ENCODE results near the gene ESPL1.
"Not testable (repeated sequence)": the region's sequence is repeated elsewhere in the genome, so short reads cannot be mapped to it uniquely, and the experiment has no call there.

ESPL1 gene

GRCh38 chr12:53258541-53259539 lies 9.3 kb upstream of the ESPL1 start:
- no peak for DNase-seq (ENCODE audit: low spot score)

DNA sequence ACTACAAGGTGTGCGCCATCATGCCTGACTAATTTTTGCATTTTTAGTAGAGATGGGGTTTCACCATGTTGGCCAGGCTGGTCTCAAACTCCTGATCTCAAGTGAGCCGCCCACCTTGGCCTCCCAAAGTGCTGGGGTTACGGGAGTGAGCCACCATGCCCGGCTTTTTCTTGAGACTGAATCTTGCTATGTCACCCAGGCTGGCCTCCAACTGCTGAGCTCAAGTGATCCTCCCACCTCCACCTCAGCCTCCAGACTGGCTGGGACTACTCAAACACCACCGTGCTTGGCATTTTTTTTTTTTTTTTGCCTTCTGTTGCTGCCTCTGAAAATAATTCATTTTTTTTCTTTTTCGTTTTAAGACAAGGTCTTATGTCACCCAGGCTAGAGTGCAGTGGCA lies 8.2 kb upstream of the ESPL1 start:
- no peak for DNase-seq (ENCODE audit: low spot score)

DNA sequence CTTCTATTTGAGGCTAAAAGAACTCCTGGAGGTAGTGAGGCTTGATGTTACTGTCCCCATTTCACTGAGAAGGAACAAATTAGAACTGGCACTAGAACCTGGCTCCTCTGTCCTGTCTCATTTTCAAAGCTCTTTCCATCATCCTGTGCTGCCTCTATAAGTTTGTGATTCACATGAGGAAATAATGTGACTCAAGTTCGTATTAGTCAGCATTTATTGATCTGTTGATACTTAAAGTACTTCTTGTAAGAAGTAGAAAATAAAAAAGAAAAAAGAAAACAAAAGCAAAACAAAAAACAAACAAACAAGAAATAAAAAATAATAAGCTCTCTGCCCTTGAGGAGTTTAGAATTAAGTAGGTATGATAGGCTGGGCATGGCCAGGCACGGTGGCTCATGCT lies 2.3 kb upstream of the ESPL1 start:
- no peak for DNase-seq (ENCODE audit: low spot score)

GRCh38 chr12:53267306-53267998 lies 647 bp upstream of the ESPL1 start:
- DNase-seq (ENCODE audit: low spot score) = no peak

GRCh38 chr12:53268630-53269562 lies 797 bp downstream of the ESPL1 start:
- no peak for DNase-seq (ENCODE audit: low spot score)

- no peak for DNase-seq (ENCODE audit: low spot score)
Observed at GRCh38 chr12:53274445-53274844, 6.3 kb downstream of the ESPL1 start.

DNA sequence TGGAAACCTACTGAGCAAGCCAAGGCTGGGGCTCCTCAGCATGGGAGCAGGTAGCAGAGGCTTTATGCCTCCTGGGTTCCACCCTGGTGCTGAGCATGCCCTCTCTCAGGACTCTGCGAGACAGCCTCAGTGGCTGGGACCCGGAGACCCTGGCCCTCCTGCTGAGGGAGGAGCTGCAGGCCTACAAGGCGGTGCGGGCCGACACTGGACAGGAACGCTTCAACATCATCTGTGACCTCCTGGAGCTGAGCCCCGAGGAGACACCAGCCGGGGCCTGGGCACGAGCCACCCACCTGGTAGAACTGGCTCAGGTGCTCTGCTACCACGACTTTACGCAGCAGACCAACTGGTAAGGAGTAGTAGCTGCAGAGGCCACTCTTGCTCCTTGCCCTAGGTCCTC lies 8.4 kb downstream of the ESPL1 start:
- no peak for DNase-seq (ENCODE audit: low spot score)

DNA sequence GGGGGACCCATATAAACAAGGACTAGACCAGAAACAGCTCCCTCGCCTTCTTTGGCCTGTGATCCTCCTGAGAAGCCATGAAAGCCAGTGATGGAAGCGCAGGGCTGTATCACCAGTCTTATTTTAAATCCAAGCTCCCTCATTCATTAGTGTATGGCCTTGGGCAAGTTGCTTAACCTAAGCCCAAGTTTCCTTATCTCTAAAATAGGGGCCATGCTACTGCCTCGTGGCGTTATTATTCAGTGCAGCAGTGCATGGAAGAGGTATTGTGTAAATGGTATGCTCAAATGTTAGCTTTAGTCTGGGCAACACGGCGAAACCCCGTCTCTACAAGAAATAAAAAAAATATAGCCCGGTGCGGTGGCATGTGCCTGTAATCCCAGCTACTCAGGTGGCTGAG lies 9.9 kb downstream of the ESPL1 start:
- DNase-seq (ENCODE audit: low spot score) = no peak

DNA sequence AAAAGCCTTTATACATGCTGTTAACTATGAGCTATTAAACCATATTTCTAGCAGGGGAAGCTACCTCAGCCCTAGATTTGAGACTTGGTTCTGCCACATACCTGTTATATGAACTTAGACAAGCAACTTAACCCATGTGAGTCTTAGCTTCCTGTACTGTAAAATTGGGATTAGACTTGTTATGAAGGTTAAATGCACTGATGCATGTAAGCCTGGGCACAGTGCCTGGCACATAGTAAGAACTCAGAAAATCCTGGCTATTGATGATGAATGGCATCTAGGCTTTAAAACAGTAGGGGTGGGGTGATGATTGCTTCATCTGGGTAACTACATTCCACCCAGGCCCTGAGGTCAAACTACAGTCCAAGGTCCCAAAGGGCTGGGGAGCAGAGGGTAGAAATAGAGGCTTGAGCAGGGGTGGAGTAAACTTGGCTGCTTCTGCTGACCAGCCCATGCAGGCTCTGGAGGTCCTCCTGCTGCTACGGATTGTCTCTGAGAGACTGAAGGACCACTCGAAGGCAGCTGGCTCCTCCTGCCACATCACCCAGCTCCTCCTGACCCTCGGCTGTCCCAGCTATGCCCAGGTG lies 11.3 kb downstream of the ESPL1 start:
- DNase-seq (ENCODE audit: low spot score) = no peak

GRCh38 chr12:53279888-53280498 lies 11.9 kb downstream of the ESPL1 start:
- no peak for DNase-seq (ENCODE audit: low spot score)

DNA sequence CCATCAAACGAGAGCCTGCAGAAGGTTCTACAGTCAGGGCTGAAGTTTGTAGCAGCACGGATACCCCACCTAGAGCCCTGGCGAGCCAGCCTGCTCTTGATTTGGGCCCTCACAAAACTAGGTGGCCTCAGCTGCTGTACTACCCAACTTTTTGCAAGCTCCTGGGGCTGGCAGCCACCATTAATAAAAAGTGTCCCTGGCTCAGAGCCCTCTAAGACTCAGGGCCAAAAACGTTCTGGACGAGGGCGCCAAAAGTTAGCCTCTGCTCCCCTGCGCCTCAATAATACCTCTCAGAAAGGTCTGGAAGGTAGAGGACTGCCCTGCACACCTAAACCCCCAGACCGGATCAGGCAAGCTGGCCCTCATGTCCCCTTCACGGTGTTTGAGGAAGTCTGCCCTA lies 18.3 kb downstream of the ESPL1 start:
- no peak for DNase-seq (ENCODE audit: low spot score)

DNA sequence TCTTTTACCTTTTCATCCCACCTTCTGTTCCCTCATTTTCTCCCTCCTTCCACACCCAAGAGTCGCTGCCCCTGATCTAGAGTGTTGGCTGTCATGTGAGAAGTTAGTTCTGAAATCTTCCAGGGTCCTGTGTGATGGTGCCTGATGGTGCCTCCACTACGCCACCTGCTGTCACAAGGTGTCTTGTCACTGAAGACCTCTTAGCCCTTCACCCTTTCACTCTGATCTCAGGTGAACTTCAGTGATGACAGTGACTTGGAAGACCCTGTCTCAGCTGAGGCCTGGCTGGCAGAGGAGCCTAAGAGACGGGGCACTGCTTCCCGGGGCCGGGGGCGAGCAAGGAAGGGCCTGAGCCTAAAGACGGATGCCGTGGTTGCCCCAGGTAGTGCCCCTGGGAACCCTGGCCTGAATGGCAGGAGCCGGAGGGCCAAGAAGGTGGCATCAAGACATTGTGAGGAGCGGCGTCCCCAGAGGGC lies 19.7 kb downstream of the ESPL1 start:
- peak; percentile 48 for DNase-seq (ENCODE audit: low spot score)

DNA sequence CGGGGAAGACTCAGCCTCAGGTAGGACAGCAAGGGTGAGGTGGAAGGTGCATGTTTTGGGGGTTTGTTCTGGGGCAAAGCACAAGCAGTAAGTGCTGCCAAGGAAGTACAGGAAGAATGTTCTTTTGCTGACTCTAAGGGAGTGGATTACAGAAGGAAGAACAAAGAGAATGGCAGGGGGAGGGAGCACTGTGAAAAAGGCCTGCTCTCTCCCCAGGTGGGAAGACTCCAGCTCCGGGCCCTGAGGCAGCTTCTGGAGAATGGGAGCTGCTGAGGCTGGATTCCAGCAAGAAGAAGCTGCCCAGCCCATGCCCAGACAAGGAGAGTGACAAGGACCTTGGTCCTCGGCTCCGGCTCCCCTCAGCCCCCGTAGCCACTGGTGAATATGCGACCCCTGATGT lies 20.2 kb downstream of the ESPL1 start:
- no peak for DNase-seq (ENCODE audit: low spot score)

- DNase-seq (ENCODE audit: low spot score) = no peak
Observed at GRCh38 chr12:53289891-53290290, 21.8 kb downstream of the ESPL1 start.

DNA sequence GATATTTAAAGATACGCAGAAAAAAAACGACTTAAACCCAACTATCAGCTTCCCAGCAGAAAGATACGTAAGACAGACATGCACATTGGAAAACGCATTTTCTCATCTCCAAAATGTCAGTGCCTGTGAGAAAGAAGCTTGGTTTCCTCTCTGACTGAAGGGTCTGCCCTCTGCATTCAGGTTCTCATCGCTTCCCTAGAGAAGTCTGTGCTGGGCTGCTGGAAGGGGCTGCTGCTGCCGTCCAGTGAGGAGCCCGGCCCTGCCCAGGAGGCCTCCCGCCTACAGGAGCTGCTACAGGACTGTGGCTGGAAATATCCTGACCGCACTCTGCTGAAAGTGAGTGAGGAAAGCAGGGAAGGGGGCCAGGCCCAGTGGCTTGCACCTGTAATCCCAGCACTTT lies 22.6 kb downstream of the ESPL1 start:
- no peak for DNase-seq (ENCODE audit: low spot score)

DNA sequence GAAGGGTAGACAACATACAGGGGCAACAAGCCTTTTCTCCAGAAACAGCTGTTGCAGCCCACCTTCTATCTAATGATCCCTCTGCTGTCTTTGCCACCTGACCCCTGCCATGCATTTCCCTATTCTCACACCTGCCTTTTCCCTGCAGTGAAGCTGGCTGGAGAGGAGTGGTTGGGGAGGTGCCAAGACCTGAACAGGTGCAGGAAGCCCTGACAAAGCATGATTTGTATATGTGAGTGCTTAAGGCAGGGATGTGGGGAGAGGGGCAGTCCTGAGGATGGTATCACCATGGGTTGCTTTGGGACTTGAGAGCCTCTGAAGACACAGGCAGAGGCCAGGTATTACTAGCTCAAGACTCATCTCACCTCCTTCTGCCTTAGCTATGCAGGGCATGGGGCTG lies 24.3 kb downstream of the ESPL1 start:
- no peak for DNase-seq (ENCODE audit: low spot score)

- DNase-seq (ENCODE audit: low spot score) = peak; percentile 84
Observed at GRCh38 chr12:53295070-53295890, 27.2 kb downstream of the ESPL1 start, which contains the start of gene PFDN5. Gene PFDN5 (plus strand): TSS chr12:53295542. CDS start chr12:53295568, 26 bp downstream.

DNA sequence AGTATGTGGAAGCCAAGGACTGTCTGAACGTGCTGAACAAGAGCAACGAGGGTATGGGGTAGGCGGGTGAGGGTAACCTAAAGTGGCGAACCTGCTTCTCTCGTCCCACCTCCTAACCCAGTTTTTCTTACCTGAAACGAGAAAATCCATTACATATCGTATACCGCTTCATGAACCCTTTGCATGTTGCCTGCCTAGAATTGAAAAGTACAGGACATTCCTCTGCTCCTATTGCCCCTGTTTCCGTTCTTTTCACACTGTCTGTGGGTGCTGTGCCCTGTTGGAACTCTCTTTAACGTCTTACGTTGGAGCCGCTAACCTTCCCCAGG lies 27.8 kb downstream of the ESPL1 start:
- no peak for DNase-seq (ENCODE audit: low spot score)

- not testable (repeated sequence) for DNase-seq (ENCODE audit: low spot score)
Observed at GRCh38 chr12:53297106-53297505, 29.0 kb downstream of the ESPL1 start.

DNA sequence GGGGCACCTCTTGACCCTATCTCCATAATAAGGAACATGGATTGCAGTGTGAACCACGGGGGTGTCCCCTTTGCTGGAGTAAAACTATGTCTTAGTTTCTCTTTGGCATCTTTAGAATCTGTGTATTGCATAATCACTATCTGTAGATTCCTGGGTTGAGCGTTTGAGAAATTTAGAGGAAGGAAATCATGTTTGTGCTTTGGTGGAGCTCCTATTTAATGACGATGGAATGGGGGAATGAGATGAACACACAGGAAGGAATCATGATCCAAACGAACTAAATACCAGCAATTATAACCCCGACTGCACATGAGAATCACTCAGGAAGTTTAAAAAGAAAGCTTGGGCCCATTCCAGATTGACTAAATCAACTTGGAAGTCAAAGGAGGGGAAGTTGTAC lies 30.1 kb downstream of the ESPL1 start:
- DNase-seq (ENCODE audit: low spot score) = no peak
